Erythroblast (primary cell): ENCODE measurements around the gene WWC1.

Experiments
- GATA1 ChIP-seq: IDR thresholded peaks from 2 replicates; pipeline ENCODE4 v1.6.1; 2011; ENCODE audit warnings: low read depth, mild to moderate bottlenecking, control low read depth, low read length, moderate library complexity
- POLR2A ChIP-seq: IDR thresholded peaks from 2 replicates; pipeline ENCODE4 v1.6.1; 2011; ENCODE audit warnings: mild to moderate bottlenecking, low read length

- TF ChIP-seq POLR2A (no peak), GATA1 (no peak)
Observed at GRCh38 chr5:168327451-168327850, 36.0 kb downstream of the WWC1 start.
